GM19193 (cell line): ENCODE results near the gene TPM3.

Experiments
- POLR2A ChIP-seq: IDR thresholded peaks from 4 replicates; pipeline ENCODE4 v1.6.1; 2011; ENCODE audit not compliant: insufficient read depth, insufficient read length; ENCODE audit errors: extremely low read depth

The TPM3 gene

GRCh38 chr1:154208677-154209388, 16.9 kb upstream of the TPM3 start:
- no peak for TF ChIP-seq POLR2A

- TF ChIP-seq POLR2A: no peak
Measured at GRCh38 chr1:154207262-154207661, 15.4 kb upstream of the TPM3 start.

GRCh38 chr1:154206196-154206595, 14.3 kb upstream of the TPM3 start, which contains the start of gene CFAP141:
CFAP141 (minus strand) TSS chr1:154206333; CDS start chr1:154206307, 26 bp downstream.
- TF ChIP-seq POLR2A: no peak

- no peak for TF ChIP-seq POLR2A
Measured at GRCh38 chr1:154199563-154199879, 7.6 kb upstream of the TPM3 start.

DNA sequence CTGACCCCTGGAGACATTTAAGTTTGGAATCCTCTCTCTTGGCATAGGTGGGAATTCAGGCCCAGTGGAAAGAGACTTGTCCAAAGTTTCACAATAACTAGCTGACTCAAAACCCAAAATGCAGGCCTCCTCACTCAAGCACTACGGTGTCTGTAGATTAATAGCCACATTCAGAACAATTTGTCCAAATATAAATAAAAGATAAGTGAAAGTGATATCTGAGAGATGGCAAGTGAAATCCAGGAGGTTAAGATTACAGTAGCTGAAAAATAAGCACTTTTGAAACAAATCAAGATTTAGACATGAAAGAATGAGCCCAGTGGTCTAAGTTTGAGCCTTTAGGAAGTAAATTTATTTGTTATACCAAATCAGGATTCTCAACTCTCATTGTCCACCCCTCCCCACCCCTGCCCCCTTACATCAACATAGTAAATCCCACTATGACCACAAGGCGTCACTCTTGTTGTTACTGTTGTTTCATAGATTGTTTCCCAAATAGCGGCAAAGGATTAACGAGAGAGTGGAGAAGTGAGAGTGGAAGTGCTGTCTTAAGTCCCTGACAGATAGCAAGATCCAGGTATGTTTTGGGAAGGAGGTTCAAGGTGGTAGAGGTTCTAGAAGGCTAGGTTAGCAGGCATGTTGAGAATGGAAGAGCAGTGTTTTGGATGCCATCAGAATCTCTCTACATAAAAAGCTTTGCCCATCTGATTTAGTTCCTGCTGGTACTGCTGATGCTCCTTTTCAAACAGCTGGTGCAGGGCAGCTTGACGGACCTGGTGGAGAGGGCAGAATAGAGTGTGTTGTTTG, 7.1 kb upstream of the TPM3 start:
- TF ChIP-seq POLR2A: no peak

DNA sequence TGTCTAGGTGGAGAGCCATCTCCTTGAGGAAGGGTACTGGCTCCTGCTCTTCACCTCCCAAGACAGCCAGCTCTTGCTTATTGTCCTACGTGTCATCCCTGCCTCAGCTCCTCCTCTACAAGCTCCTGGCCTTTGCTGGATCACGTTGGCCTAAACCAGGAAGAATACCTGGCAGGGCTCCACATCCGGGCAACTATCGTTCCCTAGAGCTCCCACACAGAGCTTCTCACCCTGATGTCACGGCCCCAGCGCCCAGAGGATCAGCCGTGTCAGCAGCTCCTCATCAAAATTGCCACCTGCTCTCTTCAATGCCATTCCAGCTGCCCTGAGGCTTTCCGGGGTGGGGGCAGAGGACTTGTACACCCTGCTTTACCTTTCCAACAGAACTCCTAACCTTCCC, 1.9 kb upstream of the TPM3 start:
- TF ChIP-seq POLR2A: no peak

DNA sequence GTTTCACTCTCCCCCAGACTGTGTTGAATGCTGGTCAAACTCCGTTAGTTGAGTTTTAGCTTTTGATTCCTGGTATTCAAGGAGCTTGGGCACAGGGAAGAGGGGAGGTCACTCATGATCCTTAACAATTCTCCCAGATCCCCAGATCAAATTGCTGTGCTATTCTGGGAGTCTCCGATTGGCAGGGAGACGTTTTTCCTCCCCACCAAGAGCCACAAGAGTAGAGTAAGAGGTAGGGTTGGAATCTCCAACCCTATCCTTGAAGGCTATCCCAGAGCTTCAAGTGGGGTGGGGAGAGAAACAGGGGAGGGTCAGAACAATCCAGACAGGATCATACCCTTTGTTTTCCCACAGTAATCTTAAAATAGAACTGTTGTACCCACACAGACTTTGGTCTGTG, 576 bp upstream of the TPM3 start:
- TF ChIP-seq POLR2A: no peak

- no peak for TF ChIP-seq POLR2A
Measured at GRCh38 chr1:154190550-154190949, 1.4 kb downstream of the TPM3 start.

DNA sequence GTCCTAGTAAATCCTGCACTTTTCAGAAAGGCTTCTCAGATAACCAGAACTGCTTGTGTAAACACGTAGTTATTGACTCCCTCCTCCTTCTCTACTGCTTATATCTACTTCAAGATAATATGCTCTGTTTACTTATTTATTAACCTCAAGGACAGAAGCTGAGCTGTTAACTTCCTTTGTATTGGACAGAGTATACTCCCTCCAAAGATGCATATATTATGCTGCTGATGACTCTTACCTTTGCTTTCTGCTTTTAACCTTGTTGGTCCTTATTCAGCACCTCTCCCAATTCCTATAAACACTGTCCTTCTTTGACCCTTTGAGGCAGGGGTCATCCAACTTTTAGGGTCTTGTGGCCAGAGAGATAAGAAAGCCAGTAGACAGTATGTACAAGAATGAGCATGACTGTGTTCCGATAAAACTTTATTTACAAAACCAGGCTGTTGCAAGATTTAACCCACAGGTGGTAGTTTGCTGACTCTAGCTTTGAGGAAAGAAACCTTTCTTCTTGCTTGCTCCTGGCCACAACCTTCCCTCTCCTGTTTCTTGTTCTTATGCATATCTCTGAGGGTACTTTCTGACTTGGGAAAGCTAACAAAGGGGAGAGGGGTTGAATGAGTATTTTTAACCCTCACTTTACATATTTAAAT, 4.9 kb downstream of the TPM3 start:
- no peak for TF ChIP-seq POLR2A

- TF ChIP-seq POLR2A: no peak
Measured at GRCh38 chr1:154186177-154186576, 5.7 kb downstream of the TPM3 start.

GRCh38 chr1:154183046-154183915, 8.6 kb downstream of the TPM3 start:
- peak; percentile 97 for TF ChIP-seq POLR2A

GRCh38 chr1:154182344-154183045, 9.4 kb downstream of the TPM3 start:
- peak; percentile 57 for TF ChIP-seq POLR2A

DNA sequence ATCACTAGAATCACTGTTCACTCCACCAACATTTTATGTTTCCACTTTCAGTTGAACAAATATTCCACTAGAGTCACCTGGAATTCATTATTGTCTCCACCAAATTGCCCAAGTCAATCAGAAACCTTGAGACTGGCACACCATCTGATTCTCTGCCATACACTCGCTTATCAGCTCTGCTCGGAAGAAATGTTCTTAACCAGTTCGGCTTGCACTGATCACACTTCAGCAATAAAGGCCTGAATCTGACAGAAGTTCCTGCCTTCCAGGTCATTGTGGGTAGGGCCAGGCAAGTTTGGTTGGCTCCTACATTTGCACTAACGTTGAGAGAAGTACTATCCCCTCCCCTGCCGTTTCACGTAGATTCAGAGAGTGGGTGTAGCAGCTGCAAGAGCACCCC, 10.0 kb downstream of the TPM3 start:
- TF ChIP-seq POLR2A: no peak
